D341Med (cell line): ENCODE data around the gene PLEKHG5.
"Not testable (repeated sequence)": the region's sequence is repeated elsewhere in the genome, so short reads cannot be mapped to it uniquely, and the experiment has no call there.

ENCODE experiments used
- DNase-seq: peaks from one replicate; pipeline ENCODE4 v3.0.0; 2012; ENCODE audit warnings: low spot score

Gene PLEKHG5

DNA sequence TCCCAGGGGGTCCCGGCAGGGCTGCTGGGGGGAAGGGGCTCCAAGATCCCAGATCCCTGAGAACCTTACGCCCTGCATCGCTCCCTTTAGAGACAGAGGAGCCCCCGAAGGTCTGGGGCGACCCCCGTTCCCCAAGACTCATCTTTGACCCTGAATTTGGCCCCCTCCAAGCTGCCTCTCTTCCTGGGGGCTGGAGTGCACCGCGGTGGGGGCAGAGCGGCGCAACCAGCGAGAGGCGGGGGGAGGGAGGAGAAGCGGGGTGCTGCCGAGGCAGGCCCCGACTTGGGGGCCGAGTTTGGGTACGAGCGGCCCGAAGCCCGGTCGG is 5.4 kb upstream of the PLEKHG5 start:
- no peak for DNase-seq

DNA sequence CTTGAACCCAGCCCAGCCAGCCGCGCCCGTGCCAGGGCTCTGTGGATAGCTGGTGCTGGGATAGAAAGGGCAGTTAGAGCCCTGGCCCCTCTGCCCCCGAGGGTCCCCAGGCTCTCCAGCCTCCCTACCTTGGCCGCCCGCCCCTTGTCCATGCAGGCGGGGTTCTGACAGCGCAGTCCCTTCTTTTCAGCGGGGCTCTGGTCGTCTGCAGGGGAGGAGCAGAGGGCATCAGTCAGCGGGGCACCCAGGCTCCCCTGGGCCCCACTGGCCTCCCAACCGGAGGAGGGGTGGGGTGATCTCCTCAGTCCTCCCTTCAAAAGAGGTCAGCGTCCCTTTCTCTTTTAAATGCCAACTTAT is 4.9 kb upstream of the PLEKHG5 start:
- DNase-seq = no peak

- DNase-seq = no peak
Measured at GRCh38 chr1:6495540-6496364, 4.3 kb upstream of the PLEKHG5 start.

- no peak for DNase-seq
Measured at GRCh38 chr1:6495041-6495441, 3.6 kb upstream of the PLEKHG5 start.

DNA sequence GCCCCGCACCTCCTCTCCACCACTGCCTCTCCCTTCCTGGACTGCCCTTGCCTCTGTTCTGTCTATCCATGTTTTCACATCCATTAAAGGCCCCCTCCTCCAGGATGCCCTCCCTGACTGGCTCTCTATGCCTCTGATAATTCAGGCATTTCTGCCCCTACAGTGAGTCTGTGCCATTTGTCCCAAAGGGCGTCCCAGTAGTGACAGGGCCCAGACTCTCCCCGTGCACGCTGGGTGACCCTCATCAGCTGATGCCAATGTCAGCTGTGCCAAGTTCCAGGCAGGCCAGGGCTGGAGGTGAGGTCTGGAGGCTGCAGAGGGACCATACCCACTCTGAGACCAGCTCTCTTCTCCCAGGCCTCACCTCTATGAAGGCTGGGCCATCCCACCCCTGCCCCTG is 3.2 kb upstream of the PLEKHG5 start:
- no peak for DNase-seq

DNA sequence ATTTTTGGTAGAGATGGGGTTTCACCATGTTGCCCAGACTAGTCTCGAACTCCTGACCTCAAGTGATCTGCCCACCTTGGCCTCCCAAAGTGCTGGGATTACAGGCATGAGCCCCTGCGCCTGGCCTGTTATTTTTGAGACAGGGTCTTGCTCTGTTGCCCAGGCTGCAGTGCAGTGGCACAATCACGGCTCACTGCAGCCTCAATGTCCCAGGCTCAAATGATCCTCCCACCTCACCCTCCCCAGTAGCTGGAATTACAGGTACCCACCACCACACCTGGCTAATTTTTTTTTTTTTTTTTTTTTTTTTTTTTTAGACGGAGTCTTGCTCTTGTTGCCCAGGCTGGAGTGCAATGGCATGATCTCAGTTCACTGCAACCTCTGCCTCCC is 2.4 kb upstream of the PLEKHG5 start:
- DNase-seq = not testable (repeated sequence)

GRCh38 chr1:6491966-6492365 is 499 bp upstream of the PLEKHG5 start:
- DNase-seq = no peak

DNA sequence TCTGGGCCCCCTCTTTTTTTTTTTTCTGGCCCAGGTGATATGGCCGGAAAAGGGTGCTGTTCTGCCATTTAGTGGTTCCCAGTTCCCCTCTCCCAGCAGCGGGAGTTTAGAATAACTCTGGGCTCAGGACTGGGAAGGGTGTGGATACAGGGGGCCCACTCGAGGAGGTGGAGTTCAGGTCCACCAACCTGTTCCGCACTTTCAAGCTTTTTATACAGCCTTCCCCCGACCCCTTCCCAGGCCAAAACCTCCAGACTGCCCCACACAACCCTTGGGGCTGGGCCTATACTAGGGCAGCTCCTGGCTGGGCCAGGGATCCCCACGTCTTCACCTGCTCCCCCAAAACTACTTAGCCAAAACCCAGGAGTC is 402 bp downstream of the PLEKHG5 start:
- DNase-seq = no peak

- DNase-seq = peak; percentile 87
Measured at GRCh38 chr1:6490181-6491080, 1.0 kb downstream of the PLEKHG5 start.

GRCh38 chr1:6489799-6490180 is 1.7 kb downstream of the PLEKHG5 start:
- DNase-seq = peak; percentile 91

DNA sequence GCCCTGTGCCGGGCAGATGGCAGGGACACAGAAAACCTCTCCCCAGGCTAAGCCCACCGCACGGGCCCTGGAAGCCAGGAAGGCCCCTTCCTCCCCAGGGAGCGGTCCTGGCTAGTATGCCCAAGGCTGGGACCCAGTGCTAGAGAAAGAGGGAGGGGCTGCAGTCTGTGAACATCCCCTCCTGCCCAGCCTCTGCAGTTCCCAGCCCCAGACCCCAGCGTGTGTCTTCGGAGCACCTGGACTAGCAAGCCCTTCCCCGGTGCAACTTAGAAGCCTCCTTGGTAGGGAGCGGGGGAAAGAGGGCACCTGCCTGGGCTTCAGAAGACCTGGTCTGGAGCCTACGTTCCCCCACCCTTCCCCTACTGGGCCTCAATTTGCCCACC is 2.1 kb downstream of the PLEKHG5 start:
- no peak for DNase-seq

- peak; percentile 68 for DNase-seq
Measured at GRCh38 chr1:6488602-6489382, 2.7 kb downstream of the PLEKHG5 start.

GRCh38 chr1:6487804-6488484 is 3.5 kb downstream of the PLEKHG5 start:
- DNase-seq = no peak

DNA sequence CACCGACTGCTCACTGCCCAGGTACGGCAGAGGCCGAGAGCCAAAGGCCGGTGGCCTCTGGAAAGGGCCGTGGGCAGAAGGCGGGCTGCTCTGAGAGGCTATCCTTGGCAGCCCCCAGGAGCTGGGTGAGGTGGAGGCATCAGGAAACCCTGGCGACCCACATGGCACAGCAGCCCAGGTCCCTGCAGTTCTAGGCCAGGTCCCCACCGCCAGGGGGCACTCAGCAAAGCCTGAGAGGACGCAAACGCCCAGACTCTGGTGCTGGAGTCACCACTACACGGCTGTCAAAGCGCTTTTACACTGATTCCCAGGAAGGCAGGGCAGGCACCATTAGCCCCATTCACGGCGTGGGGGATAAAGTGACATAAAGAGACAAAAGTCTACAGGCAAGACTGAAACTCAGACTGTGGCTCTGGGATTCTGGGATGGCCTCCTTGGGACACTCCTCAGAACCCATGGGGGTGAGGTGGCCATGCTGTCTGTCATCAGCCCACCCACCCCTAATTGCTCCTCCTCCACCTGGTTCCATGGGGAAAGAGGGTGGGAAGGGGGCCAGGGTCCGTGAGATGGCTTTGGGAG is 4.9 kb downstream of the PLEKHG5 start:
- peak; percentile 87 for DNase-seq

DNA sequence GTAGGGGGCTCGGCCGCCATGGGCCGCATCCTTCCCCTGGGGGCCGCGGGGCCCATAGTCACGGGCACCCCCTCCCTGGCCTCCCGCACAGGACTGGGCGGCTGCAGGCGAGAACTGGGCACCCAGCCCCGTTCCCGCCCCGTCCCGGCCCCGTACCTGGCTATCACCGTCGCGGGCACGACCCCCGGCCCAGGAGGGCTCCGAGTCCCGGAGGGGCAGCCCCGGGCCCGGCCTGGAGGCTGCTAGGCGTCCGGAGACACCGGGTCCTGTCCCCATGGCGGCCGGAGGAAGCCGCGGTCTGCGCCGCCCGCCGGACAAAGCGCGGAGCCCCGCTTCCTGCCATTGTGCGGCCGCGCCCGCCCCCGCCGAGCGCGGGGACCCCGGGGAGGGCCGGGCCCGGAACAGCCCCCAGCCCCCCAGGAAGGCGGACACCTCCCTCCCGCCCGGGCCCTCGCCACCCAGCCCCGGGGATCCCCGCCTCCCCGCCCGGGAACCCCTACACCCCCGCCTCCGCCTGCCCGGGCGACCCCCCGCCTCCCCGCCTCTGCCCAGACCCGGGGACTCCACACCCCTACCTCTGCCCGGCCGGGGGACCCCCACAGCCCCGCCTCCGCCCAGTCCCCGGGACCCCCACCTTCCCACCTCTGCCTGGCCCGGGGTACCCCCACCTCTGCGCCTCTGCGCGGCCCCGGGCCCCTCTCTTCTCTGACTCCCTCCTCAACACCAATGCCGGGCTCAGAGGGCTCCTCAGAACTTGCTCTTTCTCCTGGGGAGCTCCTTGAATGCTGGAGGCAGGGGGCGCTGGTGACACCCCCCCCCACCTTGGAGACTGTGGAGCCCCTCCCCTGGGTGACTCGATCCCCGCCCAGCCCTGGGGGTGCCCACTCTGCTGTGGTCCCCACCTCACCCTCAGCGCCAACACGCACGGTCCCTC is 6.0 kb downstream of the PLEKHG5 start:
- DNase-seq = no peak

GRCh38 chr1:6484826-6485167 is 6.7 kb downstream of the PLEKHG5 start:
- DNase-seq = no peak

DNA sequence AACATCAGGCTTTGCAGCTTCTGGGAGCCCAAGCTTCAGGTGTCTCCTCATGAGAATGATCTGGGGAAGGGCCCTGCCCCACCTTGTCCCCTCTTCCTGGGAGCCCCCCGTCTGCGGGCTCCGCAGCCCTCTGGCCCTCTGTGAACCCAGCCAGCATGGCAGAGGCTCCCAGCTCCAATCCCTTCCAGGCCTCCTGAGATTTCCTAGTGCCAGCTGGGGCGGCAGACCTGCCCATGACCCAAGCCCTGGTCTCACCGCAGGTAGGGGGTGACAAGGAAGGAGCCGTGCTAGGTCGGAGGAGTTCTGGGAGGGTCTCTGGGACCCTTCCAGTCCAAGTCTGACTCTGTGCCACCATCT is 7.7 kb downstream of the PLEKHG5 start:
- no peak for DNase-seq

GRCh38 chr1:6483017-6483760 is 8.3 kb downstream of the PLEKHG5 start:
- no peak for DNase-seq

- DNase-seq = no peak
Measured at GRCh38 chr1:6481820-6482219, 9.6 kb downstream of the PLEKHG5 start.
